ENCODE data around the gene RPRD2. TPM values are rescaled to one million over a fixed set of nuclear protein-coding genes. Genes with fewer than 3 reads are reported as not detected.
"Not testable (repeated sequence)": the region's sequence is repeated elsewhere in the genome, so short reads cannot be mapped to it uniquely, and the experiment has no call there.

Gene RPRD2
- 10 to 100 TPM; 46.9 to 55.5 (median 50.2) TPM for polyA plus RNA-seq (ENCODE audit: insufficient read length in 3 of 3)

- peak; percentile 97 to 100 (median 100) for DNase-seq (ENCODE audit: low read depth in 3 of 3, low spot score in 2 of 3)
Observed at GRCh38 chr1:150363426-150364230, at the start of gene RPRD2. TSS of gene RPRD2 (plus strand) at chr1:150364147. CDS start at chr1:150364715, 568 bp downstream.

DNA sequence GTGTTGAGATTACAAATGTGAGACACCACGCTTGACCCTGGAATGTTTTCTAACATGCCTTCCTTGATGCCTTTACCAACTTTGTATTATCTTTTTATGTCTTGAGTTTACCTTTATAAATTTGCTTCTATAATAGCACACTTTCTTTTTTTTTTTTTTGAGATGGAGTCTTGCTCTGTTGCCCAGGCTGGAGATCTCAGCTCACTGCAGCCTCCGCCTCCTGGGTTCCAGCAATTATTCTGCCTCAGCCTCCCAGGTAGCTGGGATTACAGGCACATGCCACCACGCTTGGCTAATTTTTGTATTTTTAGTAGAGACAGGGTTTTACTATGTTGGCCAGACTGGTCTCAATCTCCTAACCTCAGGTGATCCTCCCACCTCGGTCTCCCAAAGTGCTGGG lies 49.3 kb upstream of the RPRD2 start:
- DNase-seq (ENCODE audit: low read depth in 3 of 3, low spot score in 2 of 3), result not testable (repeated sequence)

GRCh38 chr1:150320667-150320978 lies 43.3 kb upstream of the RPRD2 start:
- DNase-seq (ENCODE audit: low read depth in 3 of 3, low spot score in 2 of 3), result no peak

DNA sequence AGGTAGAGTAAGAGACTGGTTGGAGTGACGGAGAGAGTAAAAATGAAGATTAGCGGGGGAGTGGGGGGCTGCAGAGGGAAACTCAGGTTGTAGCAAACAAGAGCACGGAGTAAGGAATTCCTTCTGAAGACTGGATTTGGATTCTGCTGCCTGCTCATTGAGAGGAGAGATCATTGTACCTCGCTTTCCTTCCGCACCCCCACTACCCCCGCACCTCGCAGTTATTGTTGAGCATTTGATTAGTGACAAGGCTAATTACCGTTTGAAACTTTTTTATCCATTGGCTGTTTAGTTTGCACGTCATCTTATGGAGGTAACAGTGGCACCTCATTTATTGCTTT lies 42.2 kb upstream of the RPRD2 start:
- no peak for DNase-seq (ENCODE audit: low read depth in 3 of 3, low spot score in 2 of 3)

GRCh38 chr1:150322310-150322709 lies 41.6 kb upstream of the RPRD2 start:
- no peak for DNase-seq (ENCODE audit: low read depth in 3 of 3, low spot score in 2 of 3)

GRCh38 chr1:150332651-150333290 lies 31.2 kb upstream of the RPRD2 start:
- DNase-seq (ENCODE audit: low read depth in 3 of 3, low spot score in 2 of 3), result no peak

GRCh38 chr1:150346316-150346715 lies 17.6 kb upstream of the RPRD2 start:
- no peak for DNase-seq (ENCODE audit: low read depth in 3 of 3, low spot score in 2 of 3)

DNA sequence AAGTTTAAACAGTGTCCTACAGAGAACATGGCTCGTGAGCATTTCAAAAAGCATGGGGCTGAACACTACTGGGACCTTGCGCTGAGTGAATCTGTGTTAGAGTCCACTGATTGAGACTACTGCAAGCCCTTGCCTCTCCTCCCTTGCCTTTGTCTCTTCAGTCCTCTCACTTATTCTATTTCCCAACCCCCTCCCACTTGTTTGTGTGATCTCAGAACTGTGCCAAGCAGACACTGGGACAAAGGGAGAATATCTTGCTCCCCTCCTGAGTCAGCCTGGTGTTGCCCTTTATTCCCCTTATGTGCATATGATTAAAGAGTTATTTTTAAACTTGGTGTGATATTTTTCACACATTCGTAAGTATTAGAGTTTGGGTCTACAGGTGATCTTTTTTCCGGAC lies 11.1 kb upstream of the RPRD2 start:
- DNase-seq (ENCODE audit: low read depth in 3 of 3, low spot score in 2 of 3), result no peak

DNA sequence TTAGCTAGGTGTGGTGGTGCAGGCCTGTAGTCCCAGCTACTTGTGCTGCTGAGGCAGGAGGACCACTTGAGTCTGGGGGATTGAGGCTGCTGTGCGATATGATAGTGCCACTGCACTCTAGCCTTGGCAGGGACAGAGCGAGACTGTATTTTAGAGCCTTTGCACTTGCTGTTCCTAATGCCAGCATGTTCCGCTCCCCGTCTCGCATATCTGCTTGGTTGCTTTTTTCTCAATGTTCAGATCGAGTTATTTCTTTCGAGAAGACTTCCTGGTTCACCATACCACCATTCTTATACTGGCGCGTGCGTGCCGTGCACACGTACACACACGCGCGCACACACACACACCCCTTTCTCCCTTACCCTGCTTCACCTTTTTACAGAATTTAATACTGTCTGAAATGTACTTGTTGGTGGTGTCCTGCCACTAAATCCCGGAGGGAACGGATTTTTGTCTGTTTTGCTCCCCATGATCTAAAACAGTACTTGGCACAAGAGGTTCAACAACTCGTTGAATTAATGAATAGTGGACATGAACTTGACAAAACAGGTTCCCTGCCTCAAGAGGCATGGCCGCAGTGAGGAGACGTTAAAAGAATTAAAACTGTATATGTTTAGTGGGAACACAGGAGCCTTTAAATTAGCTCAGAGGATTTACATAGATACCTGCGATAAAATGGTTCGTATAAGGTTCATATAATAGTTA lies 1.1 kb upstream of the RPRD2 start:
- DNase-seq (ENCODE audit: low read depth in 3 of 3, low spot score in 2 of 3), result peak in 1 of 3 donors; percentile 21

- peak; percentile 49 to 63 (median 51) for DNase-seq (ENCODE audit: low read depth in 3 of 3, low spot score in 2 of 3)
Observed at GRCh38 chr1:150364231-150365003, 470 bp downstream of the RPRD2 start.

DNA sequence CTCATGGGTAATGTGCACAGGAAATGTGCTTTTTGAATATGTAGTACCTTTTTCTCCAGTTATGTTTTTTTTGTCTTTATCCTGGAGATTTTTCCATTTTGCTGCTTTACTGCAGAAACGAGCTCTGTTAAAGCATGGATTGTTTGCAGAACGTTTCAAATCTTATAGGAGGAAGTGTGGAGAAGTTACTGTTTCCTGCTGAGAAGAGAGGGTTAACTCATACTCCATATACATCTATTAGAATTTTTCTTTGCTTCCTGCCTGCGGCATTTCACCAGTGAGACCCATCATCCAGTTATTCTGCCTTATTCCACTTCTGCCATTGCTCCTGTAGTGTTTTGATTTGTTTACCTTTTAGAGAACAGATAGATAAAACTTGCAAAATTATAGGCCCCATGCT lies 2.0 kb downstream of the RPRD2 start:
- DNase-seq (ENCODE audit: low read depth in 3 of 3, low spot score in 2 of 3), result no peak

GRCh38 chr1:150366416-150367296 lies 2.7 kb downstream of the RPRD2 start:
- no peak for DNase-seq (ENCODE audit: low read depth in 3 of 3, low spot score in 2 of 3)

DNA sequence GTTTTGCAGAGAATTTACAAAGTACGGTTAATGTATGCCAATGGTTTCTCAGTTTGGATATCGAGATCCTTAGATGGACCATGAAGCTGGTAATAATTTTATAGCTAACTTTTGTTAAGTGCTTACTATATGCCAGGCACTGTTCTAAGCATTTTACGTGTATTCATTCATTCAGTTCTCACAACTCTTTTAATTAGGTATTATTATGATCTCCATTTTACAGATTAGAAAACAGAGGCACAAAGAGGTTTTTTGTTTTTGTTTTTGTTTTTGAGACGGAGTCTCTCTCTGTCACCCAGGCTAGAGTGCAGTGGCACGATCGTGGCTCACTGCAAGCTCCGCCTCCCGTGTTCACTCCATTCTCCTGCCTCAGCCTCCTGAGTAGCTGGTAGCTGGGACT lies 7.2 kb downstream of the RPRD2 start:
- no peak for DNase-seq (ENCODE audit: low read depth in 3 of 3, low spot score in 2 of 3)

- DNase-seq (ENCODE audit: low read depth in 3 of 3, low spot score in 2 of 3), result no peak
Observed at GRCh38 chr1:150372580-150372979, 8.6 kb downstream of the RPRD2 start.

GRCh38 chr1:150376110-150376509 lies 12.2 kb downstream of the RPRD2 start:
- no peak for DNase-seq (ENCODE audit: low read depth in 3 of 3, low spot score in 2 of 3)

- DNase-seq (ENCODE audit: low read depth in 3 of 3, low spot score in 2 of 3), result no peak
Observed at GRCh38 chr1:150383631-150384324, 19.8 kb downstream of the RPRD2 start.

DNA sequence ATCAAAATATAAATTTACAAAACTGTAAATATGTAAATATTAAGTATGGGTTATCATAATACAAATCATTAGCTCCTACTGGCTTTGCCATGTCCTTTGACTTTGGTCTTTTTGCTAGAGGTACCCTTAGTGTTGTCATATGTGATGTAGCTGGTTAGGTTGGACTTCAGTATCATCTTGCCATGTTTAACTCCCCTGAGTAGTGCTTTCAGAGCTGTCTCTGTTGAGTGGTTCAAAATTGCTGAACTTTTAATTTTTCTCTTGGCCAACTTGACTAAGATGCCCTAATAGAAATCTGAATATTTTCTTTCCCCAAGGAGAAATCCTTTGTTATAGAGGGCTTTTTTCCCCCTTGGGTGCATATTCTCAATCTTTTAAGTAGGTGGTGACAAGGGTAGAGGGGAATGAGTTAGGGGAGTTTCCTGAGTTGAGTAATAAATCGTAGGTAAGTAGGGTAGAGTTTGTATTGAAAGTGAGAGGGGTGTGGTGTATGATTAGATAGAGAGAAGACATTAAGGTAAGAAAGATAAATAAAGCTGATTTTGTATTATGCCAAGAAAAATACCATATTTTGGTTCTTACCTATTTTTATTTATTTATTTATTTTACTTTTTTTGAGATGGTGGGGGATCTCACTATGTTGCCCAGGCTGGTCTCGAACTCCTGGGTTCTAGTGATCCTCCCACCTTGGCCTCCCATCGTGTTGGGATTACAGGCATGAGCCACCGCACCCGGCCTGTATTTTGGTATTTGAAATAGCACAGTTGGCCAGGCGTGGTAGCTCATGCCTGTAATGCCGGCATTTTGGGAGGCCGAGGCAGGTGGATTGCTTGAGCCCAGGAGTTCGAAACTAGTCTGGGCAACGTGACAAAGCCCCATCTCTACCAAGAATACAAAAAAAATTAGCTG lies 21.8 kb downstream of the RPRD2 start:
- no peak for DNase-seq (ENCODE audit: low read depth in 3 of 3, low spot score in 2 of 3)

- DNase-seq (ENCODE audit: low read depth in 3 of 3, low spot score in 2 of 3), result no peak
Observed at GRCh38 chr1:150386592-150386991, 22.6 kb downstream of the RPRD2 start.

All from right renal cortex interstitium (tissue), 3 donors.